ENCODE results near the gene RPL22L1. TPM values are rescaled to one million over a fixed set of nuclear protein-coding genes. Genes with fewer than 3 reads are reported as not detected.

RPL22L1 gene
- total RNA-seq: 48.2 and 84.0 TPM in 2 replicates

GRCh38 chr3:170869645-170870593, at the start of gene RPL22L1:
Gene RPL22L1 (minus strand): TSS chr3:170870195. CDS start chr3:170870167, 28 bp downstream.

GRCh38 chr3:170908235-170909116, 38.5 kb upstream of the RPL22L1 start, which contains the start of gene EIF5A2:
Gene EIF5A2 (minus strand): TSS chr3:170908637. CDS start chr3:170907806, 831 bp downstream.

Other genes with a start within 250 kb of the RPL22L1 start
- 12.5 and 13.8 TPM in 2 replicates for gene EIF5A2, start 38.4 kb upstream of the RPL22L1 start, total RNA-seq
- gene SLC2A2, start 156.5 kb upstream of the RPL22L1 start, total RNA-seq: under 0.01 TPM in 1 of 2 replicates, not detected in the other